COLO829 (cell line): ENCODE results near the gene KAZN.

ENCODE experiments used
- DNase-seq: peaks from one replicate; pipeline ENCODE4 v3.0.0; 2012; ENCODE audit warnings: low spot score

The KAZN gene

DNA sequence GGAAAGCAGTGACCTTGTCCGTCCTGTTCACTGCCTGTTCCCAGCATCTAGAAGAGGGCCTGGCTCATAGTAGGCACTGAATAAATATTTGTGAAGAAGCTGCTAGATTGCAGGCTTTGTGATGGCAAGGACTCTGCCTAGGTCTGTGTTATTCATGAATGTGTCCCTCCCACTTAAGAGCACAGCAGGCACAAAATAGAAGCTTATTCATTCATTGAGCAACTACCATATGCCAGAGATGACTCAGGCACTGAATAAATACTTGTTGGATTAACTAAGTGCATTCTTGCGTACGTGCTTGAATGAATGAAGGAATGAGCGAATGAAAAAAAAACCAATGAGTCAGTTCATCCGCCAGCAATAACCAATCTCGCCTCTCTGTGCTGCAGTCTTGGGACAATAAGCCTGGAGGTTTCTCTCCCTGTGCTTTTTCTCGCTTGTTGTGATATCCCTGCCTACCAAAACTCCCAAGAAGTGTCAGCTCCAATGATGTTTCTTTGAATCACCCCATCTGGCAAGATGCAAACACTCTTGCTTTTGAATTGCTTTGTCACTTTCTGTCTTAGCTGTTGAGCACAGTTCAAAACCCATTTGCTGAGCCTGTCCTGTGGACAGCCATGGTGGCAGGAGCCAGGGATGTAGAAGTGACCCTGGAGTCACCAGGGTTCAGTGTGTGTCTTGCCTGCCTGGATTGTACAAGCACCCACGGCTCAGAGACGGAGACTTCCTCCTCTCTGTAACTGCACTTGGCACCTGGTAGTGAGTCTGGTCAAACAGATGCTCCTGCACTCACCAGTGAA is 143.9 kb downstream of the KAZN start:
- peak; percentile 91 for DNase-seq

DNA sequence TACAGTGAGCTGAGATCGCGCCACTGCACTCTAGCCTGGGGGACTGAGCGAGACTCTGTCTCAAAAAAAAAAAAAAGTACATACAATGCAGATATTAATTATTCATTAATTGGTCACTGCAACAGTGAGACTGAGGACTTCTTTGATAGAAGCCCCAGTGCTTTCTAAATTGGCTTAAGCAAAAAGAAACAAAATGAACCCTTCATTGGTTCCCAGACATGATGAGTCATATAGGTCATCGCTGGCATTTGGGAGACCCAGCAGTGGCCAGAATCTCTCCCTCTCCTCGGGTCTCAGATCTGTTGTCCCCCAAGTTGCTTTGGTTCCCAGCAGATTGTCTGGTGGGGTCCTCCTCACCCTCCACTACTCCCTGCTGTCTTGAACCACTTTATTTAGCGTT is 144.9 kb downstream of the KAZN start:
- peak; percentile 66 for DNase-seq

DNA sequence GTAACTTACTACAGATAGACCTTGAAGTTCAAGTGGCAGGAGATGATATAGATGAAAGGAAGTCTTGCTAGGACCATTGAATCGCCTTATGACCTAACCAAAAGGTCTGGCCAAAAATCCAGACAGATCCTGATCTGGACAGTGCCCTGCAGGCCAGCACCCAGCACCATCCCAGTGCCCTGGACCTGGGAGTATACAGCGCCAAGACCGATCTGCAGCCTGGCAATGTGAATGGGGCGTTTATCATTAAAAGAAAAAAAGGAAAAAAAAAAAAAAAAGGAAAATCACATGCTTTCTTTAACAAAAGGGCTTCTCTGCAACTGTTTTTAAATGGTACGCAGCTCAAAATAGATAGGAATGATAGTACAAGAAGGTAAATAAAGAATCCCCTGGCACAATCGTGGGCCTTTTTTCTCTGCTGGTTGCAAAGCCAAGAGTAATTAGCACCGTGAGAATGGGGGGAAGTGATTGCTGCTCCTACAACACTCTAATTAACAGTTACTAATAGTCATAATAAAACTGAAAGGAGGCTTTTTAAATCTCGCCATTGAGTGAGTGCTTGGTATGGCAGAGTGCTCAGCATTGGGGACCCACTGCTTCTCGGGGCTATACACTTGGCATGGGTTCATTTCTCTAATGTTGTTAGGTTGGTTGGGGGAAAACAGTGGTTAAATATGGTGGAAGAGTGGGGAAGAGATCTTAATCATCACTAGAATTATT is 146.7 kb downstream of the KAZN start:
- DNase-seq, result peak; percentile 40

DNA sequence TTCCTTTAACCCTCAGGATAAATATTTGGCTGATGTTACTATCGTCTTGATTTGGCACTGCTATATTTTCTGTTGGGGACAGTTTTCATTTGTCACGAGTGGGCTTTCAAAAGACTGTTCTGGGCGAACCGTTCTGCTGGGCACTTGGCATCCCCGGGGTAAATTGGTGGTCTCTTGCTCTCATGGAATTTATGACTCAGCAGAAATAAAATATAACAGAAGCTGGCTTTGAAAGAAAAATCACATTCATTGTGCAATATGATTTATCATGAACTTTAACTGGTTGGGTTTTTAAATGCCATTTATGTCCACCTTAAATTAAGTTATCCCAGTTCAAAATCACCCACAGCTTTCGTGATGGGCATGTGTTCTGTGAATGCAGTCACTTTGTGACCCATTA is 147.3 kb downstream of the KAZN start:
- no peak for DNase-seq

DNA sequence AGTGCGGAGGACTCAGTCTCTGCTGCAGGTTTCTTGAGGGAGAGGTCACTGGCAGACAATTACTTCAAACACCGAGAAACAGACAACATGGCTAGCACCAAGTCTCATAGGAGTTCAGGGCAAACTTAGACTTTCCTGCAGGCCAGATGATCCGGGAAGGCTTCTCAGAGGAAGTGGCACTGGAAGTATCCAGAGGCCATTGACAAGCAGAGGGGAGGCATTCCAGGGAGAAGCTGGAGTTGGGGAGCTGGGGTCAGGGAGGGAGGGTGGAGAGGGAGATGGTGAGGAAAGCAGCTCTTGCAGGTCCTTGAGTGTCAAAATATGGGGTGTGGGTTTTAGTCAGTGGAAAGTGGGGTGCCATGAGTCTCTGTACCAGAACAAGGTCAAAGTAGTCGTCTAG is 147.9 kb downstream of the KAZN start:
- no peak for DNase-seq

DNA sequence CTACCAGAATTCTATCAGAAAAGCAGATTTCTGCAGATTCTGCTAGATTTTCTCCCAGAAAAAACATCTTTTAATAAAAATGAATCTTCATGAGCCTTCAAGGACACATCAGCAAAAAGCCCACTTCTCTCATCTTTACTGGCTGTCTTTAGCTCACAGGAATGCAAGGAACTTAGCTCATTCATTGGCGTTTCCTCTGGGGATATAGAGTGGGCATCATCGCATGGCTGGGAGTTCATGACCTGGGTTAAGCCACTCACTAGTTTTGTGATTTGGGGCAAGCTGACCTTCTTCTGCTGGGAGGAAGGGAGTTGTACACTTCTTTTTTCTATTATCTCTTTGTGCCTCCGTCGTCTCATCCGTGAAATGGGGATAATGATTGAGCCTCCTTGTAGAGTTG is 149.7 kb downstream of the KAZN start:
- no peak for DNase-seq

DNA sequence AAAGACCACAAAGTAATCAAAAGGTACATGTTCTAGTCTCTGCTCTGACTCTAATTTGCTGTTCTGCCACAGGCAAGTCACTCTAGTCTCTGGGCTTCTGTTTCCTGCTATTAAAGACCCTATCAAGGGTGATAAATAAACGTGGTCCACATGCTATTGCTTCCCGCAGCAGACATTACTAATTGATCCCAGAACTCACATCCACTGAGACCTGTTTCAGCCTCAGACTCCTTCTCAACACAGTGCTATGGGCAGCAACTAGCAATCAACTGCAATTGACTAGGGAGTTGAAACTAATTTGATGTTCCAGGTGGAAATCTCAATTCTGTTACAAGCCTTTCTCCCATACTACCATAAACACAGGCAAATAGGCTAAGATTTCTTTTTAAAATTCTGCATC is 150.5 kb downstream of the KAZN start:
- DNase-seq, result no peak

DNA sequence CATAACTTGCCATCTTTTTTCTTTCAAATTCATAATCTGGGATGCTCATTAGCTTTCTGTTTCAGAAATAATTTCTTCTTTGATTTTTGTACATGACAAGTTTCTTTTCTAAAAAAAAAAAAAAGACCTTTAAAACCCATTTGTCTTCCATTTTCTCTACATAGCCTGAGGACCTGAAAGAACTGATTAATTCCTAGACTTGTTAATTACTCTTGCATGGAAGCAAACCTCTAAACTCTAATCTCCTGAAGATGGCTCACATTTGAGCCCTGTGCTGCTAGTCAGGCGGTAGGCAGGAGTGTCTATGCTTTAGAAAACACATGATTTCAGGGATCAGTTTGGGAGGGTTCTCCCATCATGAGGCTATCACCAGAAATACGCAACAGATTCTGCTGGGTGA is 152.0 kb downstream of the KAZN start:
- DNase-seq, result no peak

DNA sequence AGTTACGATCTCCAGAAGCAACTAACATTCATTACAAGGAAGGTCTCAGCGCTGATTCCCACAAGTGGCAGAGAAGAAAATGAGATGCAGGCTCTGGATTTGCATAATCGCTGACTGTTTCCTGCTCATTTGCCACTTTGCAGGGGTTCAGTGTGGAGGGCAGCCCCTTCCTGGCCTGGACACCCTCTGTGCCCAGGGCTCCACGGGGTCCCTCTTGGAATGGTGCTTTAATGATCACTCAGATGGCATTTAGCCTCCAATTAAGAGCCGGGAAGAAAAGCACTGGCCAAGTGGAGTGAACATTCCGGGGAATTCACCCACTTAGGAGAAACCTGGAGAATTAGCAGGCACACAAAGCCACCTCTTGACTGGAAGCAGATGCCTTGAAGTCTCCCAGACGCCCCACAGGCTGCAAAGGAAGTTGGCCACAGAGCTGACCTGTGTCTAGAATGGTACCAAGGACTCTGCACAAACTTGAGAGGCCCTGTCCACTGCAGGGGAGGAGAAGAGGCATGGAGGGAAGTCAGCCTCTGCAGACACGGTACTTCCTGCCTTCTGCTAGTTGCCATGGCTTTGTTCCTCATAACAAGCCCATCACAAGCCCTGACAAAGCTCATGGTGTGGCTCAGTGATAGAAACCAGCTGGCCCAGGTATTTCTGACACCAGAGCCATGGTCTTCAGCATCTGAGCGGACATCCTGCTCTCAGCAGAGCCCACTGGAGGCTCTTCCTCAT is 157.2 kb downstream of the KAZN start:
- DNase-seq, result no peak

DNA sequence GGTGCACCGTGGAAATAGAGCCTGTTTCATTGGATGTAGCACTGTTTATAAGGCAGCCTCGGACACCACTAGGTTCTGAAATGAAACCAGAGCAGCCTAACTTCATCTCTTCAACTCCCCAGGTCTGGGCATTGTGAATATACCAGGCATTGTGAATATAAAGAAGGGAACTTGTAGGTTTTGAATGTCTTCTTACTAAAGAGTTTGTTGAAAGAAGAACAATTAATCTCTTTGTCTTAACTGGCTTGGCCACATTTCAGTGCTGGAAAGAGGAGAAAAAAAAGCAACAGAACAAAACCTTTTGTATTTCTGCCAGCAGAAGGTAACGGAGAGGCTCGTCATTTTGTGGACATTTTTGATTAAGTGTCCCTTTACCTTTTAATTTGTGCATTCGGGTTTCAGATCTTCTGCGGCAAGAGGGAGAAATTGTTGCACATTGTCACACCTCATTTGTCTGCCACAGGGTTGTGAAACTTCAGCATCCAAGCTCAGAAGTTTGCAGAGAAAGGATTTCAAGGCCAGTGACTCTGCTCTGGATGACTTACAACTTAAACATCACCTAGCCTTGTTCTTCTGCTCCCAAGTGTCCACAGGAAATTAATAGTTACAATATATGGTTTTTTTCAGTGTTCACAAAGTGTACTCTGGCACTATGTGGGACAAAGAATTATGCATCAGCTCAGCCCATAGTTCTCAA is 158.3 kb downstream of the KAZN start:
- DNase-seq, result no peak

DNA sequence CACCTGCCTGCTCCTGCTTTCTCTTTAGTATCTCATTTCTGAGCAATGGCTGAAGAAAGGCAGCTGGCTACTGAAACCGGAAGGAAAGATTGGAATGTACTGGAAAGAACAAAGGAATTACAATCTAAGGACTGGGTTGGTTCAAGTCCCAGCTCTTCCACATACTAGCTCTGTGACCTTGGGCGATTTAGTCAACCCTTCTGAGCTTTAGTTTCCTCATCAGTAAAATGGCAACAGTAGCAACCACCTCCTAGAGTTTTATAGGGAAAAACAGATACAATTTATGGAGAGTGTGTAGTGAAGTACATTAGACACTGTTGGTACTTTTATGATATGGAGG is 158.8 kb downstream of the KAZN start:
- no peak for DNase-seq

DNA sequence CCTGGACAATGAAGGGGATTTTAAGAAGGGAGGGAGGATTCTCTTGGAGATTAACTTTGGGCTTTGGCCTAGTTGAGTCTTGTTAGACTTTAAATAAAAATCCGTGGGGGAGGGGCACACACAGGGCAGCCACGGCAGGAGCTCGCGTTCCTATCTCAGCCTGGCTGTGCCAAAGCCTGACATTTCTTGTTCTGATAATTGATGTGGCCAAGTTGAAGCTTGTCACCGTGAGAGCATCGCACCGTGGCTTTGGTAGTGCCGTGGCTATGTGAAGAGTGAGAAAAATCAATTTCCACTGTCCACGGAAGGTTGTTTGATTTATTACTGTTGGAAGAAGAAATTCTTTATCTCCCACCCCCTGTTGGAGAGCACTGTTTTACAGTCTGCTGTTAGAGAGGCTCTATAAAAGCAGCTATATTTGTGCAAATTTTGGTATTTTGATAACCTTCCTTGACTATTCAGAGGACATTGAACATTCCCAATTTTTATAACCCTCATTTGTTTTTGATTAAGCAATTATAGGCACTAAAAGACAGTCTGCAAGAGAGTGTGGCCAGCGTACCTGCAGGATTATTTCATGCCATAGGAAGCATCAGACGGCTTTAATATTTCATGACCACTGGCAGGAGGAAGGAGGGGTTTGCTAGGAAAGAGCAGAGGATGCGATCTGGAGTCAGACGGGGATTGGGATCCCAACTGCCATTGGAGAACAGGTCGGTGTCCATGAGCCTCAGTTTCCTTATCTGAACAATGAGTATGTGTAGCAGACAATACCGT is 160.7 kb downstream of the KAZN start:
- DNase-seq, result no peak

DNA sequence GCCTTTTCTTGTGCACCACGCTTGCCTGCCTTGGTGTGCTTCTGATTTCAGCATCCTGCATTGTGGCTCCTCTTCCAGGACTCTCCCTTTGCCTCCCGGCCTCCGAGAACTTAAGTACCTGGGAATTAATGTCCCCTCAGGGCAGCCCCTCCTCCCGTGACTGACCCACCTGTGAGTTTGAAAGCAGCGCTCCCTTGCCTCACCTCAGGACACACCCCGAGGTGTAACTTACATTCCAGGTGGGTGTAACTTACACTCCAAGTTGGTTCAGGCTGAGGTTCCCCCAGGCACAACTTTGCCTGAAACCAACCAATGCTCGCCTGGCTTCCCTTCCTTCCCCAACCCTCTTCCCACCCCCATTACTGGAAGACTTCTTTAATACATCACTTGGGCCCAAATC is 161.4 kb downstream of the KAZN start:
- DNase-seq, result no peak

DNA sequence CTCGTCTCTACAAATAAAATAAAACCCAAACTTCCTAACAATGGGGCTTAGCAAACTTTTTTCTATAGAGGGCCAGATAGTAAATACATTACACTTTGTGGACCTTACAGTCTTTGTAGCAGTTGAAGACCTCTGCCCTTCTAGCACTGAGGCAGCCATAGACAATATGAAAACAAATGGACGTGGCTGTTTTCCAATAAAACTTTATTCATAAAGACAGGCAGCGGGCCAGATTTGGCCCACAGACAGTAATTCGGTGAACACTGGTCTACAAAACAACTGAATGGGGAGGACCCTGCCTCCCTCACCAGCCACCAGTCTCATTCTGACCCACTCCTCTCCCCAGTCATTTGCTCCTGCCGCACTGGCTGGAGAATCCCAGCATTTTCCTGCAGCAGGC is 162.3 kb downstream of the KAZN start:
- no peak for DNase-seq

DNA sequence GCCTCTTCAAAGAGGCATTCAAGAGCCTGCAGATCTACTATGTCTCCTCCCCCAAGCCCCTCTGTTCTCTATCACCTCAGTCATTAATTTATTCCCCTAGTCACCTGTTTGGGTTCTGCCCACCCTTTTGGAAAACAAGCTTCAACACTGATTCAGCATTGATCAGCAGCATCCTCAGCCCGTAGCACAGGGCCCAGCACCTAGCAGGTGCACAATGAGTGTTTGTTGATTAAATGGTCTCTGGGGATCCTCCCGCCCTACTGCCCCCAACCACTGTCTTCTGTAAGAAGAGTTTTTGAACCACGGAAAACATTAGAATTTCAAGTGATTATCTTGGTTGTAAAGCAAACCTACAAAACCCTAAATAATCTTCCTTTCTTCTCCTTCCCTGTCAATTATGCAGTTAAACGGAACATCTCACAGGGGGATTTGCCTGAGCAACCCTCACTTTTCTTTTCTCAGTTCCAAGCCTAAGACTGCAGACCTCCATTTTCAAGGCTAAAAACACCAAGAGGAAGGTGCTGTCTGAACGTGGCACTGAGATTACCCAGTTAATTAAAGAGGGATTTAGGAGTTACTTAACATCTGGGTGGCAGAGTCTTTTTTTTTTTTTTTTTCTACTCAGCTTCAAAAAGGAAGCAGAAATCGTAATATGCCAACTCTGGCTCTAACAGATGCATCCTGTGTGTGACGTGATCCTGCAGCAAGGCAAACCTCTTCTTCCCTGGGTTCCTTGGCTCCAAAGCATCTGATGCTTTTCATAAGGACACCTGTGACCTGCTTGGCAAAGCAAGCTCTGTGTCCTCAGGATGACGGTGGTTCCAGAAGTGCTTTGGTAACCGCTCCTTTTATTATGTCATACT is 163.0 kb downstream of the KAZN start:
- no peak for DNase-seq

DNA sequence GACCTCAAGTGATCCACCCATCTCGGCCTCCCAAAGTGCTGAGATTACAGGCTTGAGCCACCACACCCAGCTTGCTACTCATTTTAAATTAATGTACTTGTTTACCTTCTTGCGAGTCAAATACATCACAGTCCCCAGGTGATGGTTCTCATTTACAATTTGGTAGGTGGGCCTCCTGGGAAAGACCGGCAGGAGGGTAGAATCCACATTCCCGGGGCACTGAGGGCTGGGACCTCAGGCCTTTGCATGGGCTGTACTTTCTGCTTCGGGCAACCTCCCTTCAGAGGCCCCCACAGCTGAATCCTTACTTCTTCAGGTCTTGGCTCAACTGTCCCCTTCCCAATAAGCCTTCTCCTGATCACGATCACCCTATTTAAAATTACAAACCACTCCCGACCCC is 165.5 kb downstream of the KAZN start:
- no peak for DNase-seq

DNA sequence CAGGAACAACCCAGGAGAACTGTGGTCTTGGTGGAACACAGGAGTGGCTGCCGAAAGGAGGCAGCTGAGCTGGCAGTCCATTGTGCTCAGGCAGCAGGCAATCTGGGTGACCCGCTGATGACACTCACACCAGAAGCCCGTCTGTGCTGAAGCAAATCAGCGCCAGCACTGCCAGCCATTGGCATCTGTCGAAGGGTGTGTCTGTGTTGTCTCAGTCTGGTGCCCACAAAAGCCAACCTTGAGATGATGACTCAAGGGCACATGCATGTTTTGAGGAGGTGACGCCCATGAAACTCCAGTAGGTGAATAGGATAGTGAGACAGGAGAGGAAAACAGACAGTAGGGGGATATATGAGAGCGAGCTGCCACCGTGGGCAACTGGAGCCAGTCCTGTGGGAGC is 167.3 kb downstream of the KAZN start:
- DNase-seq, result no peak

DNA sequence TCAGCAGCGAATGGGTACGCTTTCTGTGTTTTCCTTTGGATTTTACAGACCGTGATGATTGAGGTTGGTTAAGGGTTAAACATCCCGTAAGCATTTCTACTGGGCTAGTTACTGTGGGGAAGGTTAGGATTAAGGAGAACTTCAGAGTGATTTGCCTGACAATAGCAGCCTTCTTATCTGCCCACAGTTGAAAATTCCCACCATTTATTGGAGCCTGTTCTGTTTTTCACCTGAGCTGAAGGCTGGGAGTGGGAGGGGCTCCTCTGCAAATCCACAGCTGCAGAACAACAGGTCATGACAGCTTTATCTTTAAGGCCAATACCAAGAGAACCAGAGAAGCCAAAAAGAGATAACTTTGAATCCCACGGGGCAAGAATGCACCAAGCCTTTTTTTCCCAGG is 168.6 kb downstream of the KAZN start:
- no peak for DNase-seq

DNA sequence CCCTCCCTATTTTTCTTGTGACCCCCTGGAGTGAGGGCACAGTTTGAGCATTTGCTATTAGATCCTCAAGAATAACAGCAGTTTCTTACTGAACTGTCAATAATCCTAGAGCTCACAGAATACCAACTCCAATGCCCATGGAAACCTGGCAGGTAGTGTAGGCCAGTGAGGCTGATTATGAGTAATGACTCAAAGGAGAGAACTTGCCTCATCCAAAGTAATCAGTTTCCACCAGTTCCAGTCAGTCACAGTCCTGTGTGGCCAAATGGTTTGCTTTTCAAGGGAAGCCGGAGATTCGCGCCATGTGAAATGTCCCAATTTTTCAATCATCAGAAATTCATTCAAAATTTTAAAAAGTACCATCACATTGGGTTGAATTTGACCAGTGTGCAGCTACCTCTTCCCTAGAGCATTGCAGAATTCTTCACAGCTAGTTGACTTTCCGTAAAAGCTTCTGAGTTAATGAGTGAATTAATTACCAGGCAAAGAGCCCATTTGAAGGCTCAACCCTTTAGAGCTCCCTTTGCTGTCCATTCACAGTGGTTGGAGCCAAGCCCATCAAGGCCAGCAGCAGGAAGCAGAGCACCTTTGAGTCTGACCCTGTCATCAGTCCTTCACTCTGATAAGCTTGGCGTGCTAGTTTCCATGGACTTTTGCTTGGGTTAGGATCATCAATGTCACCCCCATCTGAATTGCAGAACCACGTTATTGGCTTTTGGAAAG is 170.3 kb downstream of the KAZN start:
- DNase-seq, result no peak
